ENCODE results near the gene ARMC9.

Gene ARMC9

DNA sequence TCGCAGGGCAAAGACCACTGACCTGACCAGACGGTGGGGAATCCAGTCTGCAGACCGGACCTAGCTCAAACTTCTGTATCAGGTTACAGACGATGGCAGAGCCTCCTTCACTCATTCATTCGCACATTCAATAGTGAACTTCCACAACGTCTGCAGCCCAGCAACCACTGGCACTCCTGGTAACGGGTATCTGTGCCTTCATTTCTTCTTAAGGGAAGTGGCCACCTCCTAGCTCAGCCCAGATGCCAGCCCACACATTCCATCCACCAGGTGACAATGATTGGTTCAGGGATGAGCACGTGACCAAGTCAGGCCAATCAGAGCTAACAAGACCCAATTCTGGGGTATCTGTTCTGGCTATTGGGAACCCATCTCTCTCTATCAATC lies 15.9 kb upstream of the ARMC9 start:
- ChIA-PET POLR2A (ENCODE audit: low non-redundant PET) (no interaction called here), CTCF (interaction anchor here (0.5 kb wide), 1 partner anchor 71 kb away, joined by 4 read pairs; no protein-coding TSS in a partner anchor)
- DNase-seq (ENCODE audit: low spot score): no peak
- TF ChIP-seq, protein P1, sequence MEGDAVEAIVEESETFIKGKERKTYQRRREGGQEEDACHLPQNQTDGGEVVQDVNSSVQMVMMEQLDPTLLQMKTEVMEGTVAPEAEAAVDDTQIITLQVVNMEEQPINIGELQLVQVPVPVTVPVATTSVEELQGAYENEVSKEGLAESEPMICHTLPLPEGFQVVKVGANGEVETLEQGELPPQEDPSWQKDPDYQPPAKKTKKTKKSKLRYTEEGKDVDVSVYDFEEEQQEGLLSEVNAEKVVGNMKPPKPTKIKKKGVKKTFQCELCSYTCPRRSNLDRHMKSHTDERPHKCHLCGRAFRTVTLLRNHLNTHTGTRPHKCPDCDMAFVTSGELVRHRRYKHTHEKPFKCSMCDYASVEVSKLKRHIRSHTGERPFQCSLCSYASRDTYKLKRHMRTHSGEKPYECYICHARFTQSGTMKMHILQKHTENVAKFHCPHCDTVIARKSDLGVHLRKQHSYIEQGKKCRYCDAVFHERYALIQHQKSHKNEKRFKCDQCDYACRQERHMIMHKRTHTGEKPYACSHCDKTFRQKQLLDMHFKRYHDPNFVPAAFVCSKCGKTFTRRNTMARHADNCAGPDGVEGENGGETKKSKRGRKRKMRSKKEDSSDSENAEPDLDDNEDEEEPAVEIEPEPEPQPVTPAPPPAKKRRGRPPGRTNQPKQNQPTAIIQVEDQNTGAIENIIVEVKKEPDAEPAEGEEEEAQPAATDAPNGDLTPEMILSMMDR (conservative IDR thresholded peaks at IDR 0.05; ENCODE audit: low read depth): no peak
- no peak overlapping the region for H3K27ac ChIP-seq

GRCh38 chr2:231183851-231184250 lies 14.6 kb upstream of the ARMC9 start:
- ChIA-PET CTCF (no interaction called here), POLR2A (ENCODE audit: low non-redundant PET) (no interaction called here)
- H3K27ac ChIP-seq: no peak overlapping the region
- TF ChIP-seq, protein P1 (conservative IDR thresholded peaks at IDR 0.05; ENCODE audit: low read depth): no peak
- no peak for DNase-seq (ENCODE audit: low spot score)

DNA sequence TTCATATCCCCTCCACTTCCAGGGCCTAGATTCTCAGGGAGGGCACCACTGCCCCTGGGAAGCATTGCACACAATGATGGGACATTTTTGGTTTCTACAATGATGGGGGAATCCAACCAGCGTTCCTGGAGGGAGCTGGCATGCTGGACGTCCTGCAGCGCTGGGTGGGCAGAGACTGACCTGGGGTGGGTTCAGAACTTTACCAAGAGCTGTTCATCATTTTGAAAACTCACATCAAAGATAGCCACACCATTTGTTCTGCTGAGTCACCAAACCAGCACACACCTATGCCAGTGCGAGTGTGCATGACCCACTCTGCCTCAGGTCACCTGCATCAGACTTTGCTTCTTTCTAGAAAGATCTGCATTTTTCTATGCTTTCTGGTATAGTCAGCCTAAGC lies 14.1 kb upstream of the ARMC9 start:
- CTCF ChIA-PET: no interaction called here
- POLR2A ChIA-PET (ENCODE audit: low non-redundant PET): no interaction called here
- TF ChIP-seq, protein P1 (conservative IDR thresholded peaks at IDR 0.05; ENCODE audit: low read depth): no peak
- H3K27ac ChIP-seq: no peak overlapping the region
- no peak for DNase-seq (ENCODE audit: low spot score)

GRCh38 chr2:231185050-231185725 lies 13.2 kb upstream of the ARMC9 start:
- TF ChIP-seq, protein P1 (conservative IDR thresholded peaks at IDR 0.05; ENCODE audit: low read depth): no peak
- no peak for DNase-seq (ENCODE audit: low spot score)
- ChIA-PET CTCF (interaction anchor here (0.6 kb wide), 2 partner anchors 210 to 540 kb away, joined by 3 read pairs; no protein-coding TSS in a partner anchor), POLR2A (ENCODE audit: low non-redundant PET) (no interaction called here)
- no peak overlapping the region for H3K27ac ChIP-seq

DNA sequence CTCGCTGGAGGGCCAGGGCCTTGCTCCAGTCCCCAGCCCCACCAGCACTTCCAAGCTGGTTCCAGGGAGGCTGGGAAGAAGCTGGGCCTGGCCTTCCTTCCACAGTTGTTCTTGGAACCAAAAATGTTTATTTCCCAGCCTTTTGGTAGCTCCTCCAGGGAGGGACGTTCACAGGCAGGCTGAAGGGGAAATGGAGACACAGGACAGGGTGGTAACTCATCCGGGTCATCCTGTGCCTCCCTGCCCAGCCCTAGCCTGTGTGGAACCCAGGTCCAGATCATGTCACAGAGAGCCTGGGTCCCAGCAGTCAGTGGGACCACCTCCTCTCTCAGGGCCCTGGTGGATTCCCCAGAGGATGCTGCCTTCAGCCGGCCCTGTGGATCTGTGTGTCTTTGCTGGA lies 12.5 kb upstream of the ARMC9 start:
- ChIA-PET CTCF (interaction anchor here (0.6 kb wide), 4 partner anchors 210 to 616 kb away, joined by 3 to 6 read pairs (median 4); no protein-coding TSS in a partner anchor), POLR2A (ENCODE audit: low non-redundant PET) (interaction anchor here (0.6 kb wide), 1 partner anchor 10 kb away, joined by 7 read pairs; no protein-coding TSS in a partner anchor)
- DNase-seq (ENCODE audit: low spot score): no peak
- no peak overlapping the region for H3K27ac ChIP-seq
- TF ChIP-seq, protein P1 (conservative IDR thresholded peaks at IDR 0.05; ENCODE audit: low read depth): no peak

- DNase-seq (ENCODE audit: low spot score): no peak
- POLR2A ChIA-PET (ENCODE audit: low non-redundant PET): interaction anchor here (0.6 kb wide), 1 partner anchor 9 kb away, joined by 7 read pairs; no protein-coding TSS in a partner anchor
- CTCF ChIA-PET: interaction anchor here (0.6 kb wide), 2 partner anchors 248 to 615 kb away, joined by 6 read pairs; no protein-coding TSS in a partner anchor
- H3K27ac ChIP-seq: no peak overlapping the region
- TF ChIP-seq, protein P1 (conservative IDR thresholded peaks at IDR 0.05; ENCODE audit: low read depth): no peak
These were observed 12.1 kb upstream of the ARMC9 start for GRCh38 chr2:231186325-231186724.

All from RWPE1 (cell line).